C4-2B (cell line): ENCODE measurements around the gene CAPRIN1.

Experiments used
- ZFX ChIP-seq: fragments of 450-650 bp; IDR thresholded peaks from 2 replicates; pipeline ENCODE4 v1.6.1; 2017
- TF ChIP-seq, protein P1 (sequence below): fragments of 450-650 bp; conservative IDR thresholded peaks from 2 replicates; pipeline ENCODE4 v1.5.1; 2017; ENCODE audit warnings: mild to moderate bottlenecking

DNA sequence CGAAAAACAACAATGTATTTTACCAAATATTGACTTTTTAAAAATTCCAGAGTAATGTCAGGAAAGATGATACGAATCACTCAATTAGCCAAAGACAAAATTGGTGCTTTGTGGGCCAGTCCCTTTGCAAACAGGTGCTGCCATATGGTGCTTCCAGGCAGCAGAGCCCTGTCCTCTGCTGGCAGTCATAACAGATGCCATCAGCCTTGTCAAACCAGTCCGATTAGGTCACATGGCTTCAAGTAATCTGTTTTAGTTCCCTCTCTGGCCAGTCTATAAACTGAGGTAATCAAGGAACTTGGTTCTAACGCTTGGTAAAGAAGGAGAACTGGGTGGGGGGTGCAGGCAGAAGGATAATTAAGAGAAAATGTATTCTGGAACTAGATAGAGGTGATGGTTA, 49.1 kb upstream of the CAPRIN1 start:
- TF ChIP-seq, protein P1, sequence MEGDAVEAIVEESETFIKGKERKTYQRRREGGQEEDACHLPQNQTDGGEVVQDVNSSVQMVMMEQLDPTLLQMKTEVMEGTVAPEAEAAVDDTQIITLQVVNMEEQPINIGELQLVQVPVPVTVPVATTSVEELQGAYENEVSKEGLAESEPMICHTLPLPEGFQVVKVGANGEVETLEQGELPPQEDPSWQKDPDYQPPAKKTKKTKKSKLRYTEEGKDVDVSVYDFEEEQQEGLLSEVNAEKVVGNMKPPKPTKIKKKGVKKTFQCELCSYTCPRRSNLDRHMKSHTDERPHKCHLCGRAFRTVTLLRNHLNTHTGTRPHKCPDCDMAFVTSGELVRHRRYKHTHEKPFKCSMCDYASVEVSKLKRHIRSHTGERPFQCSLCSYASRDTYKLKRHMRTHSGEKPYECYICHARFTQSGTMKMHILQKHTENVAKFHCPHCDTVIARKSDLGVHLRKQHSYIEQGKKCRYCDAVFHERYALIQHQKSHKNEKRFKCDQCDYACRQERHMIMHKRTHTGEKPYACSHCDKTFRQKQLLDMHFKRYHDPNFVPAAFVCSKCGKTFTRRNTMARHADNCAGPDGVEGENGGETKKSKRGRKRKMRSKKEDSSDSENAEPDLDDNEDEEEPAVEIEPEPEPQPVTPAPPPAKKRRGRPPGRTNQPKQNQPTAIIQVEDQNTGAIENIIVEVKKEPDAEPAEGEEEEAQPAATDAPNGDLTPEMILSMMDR = no peak
- no peak for TF ChIP-seq ZFX
